AG09309 (cell line): ENCODE results near the gene MAGI1.

Experiments
- DNase-seq: peaks from one replicate; pipeline ENCODE4 v3.0.0-alpha.2; 2010; ENCODE audit warnings: low read depth
- H3K4me3 ChIP-seq: 2 replicates; pipeline ENCODE4 v1.5.1; 2011; ENCODE audit warnings: mild to moderate bottlenecking, low read depth, low read length, moderate library complexity; ENCODE audit not compliant: control insufficient read depth
- CTCF ChIP-seq: IDR thresholded peaks from 2 replicates; pipeline ENCODE4 v1.5.1; 2011; ENCODE audit warnings: mild to moderate bottlenecking, low read depth, low read length, inconsistent platforms; ENCODE audit not compliant: insufficient read depth, control insufficient read depth; ENCODE audit errors: missing control alignments

The MAGI1 gene

GRCh38 chr3:65628978-65629377, 409.7 kb downstream of the MAGI1 start:
- DNase-seq, result no peak
- no peak for TF ChIP-seq CTCF
- no peak overlapping the region for H3K4me3 ChIP-seq

- DNase-seq, result no peak
- TF ChIP-seq CTCF, result no peak
- H3K4me3 ChIP-seq, result no peak overlapping the region
Observed at GRCh38 chr3:65627062-65627461, 411.7 kb downstream of the MAGI1 start.

GRCh38 chr3:65625305-65625704, 413.4 kb downstream of the MAGI1 start:
- TF ChIP-seq CTCF, result no peak
- DNase-seq, result no peak

GRCh38 chr3:65623362-65623761, 415.4 kb downstream of the MAGI1 start:
- no peak overlapping the region for H3K4me3 ChIP-seq
- DNase-seq, result no peak
- TF ChIP-seq CTCF, result no peak

More at GRCh38 chr3:65625305-65625704, 413.4 kb downstream of the MAGI1 start:
- no peak overlapping the region for H3K4me3 ChIP-seq

- no peak for DNase-seq
- TF ChIP-seq CTCF, result no peak
- no peak overlapping the region for H3K4me3 ChIP-seq
Observed at GRCh38 chr3:65619888-65620287, 418.8 kb downstream of the MAGI1 start.

- no peak overlapping the region for H3K4me3 ChIP-seq
- TF ChIP-seq CTCF, result no peak
- no peak for DNase-seq
Observed at GRCh38 chr3:65619451-65619881, 419.3 kb downstream of the MAGI1 start.

GRCh38 chr3:65618599-65618998, 420.1 kb downstream of the MAGI1 start:
- DNase-seq, result no peak
- H3K4me3 ChIP-seq, result no peak overlapping the region
- TF ChIP-seq CTCF, result no peak
